Measurements from ENCODE around the gene LGALS3BP. TPM values are rescaled to one million over a fixed set of nuclear protein-coding genes. Genes with fewer than 3 reads are reported as not detected.
A peak's percentile ranks its signal among the peaks of the same experiment; 100 is the strongest.

Gene LGALS3BP
- total RNA-seq, 1 experiment from 2014 or later: 57.9 TPM

GRCh38 chr17:78988152-78988551, 8.4 kb upstream of the LGALS3BP start:
- DNase-seq (ENCODE audit: low spot score) (no peak), ATAC-seq (no peak)
- H3K4me1 Mint-ChIP-seq: peaks cover 15% of the 10 kb centered on the region
- H3K9me3 Mint-ChIP-seq: no peaks in the 10 kb centered on the region
- POLR2A ChIA-PET: no interaction called here
- TF ChIP-seq EMX1 (CRISPR knock-in tag; IDR thresholded peaks at IDR 0.05) (no peak), CREM (CRISPR knock-in tag; IDR thresholded peaks at IDR 0.05) (no peak), ZNF317 (CRISPR knock-in tag; IDR thresholded peaks at IDR 0.05; ENCODE audit: borderline replicate concordance, low read depth) (no peak), FOXP4 (CRISPR knock-in tag; IDR thresholded peaks at IDR 0.05) (no peak), ZNF232 (CRISPR knock-in tag; IDR thresholded peaks at IDR 0.05) (no peak), MYBL2 (CRISPR knock-in tag; IDR thresholded peaks at IDR 0.05) (no peak), PRDM15 (CRISPR knock-in tag; IDR thresholded peaks at IDR 0.05) (no peak), PREB (CRISPR knock-in tag; IDR thresholded peaks at IDR 0.05; ENCODE audit: borderline replicate concordance) (no peak), USF2 (CRISPR knock-in tag; IDR thresholded peaks at IDR 0.05) (no peak), ATF1 (CRISPR knock-in tag; IDR thresholded peaks at IDR 0.05) (no peak), RELA (CRISPR knock-in tag; IDR thresholded peaks at IDR 0.05; ENCODE audit: borderline replicate concordance) (no peak), ATF3 (CRISPR knock-in tag; conservative IDR thresholded peaks at IDR 0.05) (no peak), ZNF121 (CRISPR knock-in tag; IDR thresholded peaks at IDR 0.05) (no peak)
- TF ChIP-seq, protein P1, sequence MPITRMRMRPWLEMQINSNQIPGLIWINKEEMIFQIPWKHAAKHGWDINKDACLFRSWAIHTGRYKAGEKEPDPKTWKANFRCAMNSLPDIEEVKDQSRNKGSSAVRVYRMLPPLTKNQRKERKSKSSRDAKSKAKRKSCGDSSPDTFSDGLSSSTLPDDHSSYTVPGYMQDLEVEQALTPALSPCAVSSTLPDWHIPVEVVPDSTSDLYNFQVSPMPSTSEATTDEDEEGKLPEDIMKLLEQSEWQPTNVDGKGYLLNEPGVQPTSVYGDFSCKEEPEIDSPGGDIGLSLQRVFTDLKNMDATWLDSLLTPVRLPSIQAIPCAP (CRISPR knock-in tag; IDR thresholded peaks at IDR 0.05): no peak
- H3K36me3 Mint-ChIP-seq: peaks cover 7% of the 10 kb centered on the region
- H3K4me3 Mint-ChIP-seq: no peak overlapping the region
- no peak overlapping the region for H3K27ac Mint-ChIP-seq
- CTCF ChIA-PET: interaction anchor here (1.9 kb wide), 1 partner anchor 17 kb away, joined by 8 read pairs; no protein-coding TSS in a partner anchor
- H3K27me3 Mint-ChIP-seq (ENCODE audit: low read depth): no peaks in the 10 kb centered on the region; the same call in 1 of the 2 replicates

- Mint-ChIP-seq H3K4me3 (peak overlapping the region; percentile 28; the same call in 1 of the 2 replicates), H3K36me3 (peaks cover 7% of the 10 kb centered on the region), H3K9me3 (no peaks in the 10 kb centered on the region), H3K27me3 (ENCODE audit: low read depth) (no peaks in the 10 kb centered on the region; the same call in 1 of the 2 replicates), H3K4me1 (peaks cover 15% of the 10 kb centered on the region), H3K27ac (peak overlapping the region; percentile 14; the same call in 1 of the 2 replicates)
- ATAC-seq: peak; percentile 91
- no peak for TF ChIP-seq NFATC4 (CRISPR knock-in tag; IDR thresholded peaks at IDR 0.05)
- no peak for TF ChIP-seq GTF2I (CRISPR knock-in tag; conservative IDR thresholded peaks at IDR 0.05)
- TF ChIP-seq E2F5 (CRISPR knock-in tag; IDR thresholded peaks at IDR 0.05): no peak
- no peak for TF ChIP-seq E2F4 (CRISPR knock-in tag; IDR thresholded peaks at IDR 0.05; ENCODE audit: borderline replicate concordance, low read depth)
- TF ChIP-seq, protein P2, sequence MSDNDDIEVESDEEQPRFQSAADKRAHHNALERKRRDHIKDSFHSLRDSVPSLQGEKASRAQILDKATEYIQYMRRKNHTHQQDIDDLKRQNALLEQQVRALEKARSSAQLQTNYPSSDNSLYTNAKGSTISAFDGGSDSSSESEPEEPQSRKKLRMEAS (CRISPR knock-in tag; IDR thresholded peaks at IDR 0.05): no peak
- TF ChIP-seq, protein P3, sequence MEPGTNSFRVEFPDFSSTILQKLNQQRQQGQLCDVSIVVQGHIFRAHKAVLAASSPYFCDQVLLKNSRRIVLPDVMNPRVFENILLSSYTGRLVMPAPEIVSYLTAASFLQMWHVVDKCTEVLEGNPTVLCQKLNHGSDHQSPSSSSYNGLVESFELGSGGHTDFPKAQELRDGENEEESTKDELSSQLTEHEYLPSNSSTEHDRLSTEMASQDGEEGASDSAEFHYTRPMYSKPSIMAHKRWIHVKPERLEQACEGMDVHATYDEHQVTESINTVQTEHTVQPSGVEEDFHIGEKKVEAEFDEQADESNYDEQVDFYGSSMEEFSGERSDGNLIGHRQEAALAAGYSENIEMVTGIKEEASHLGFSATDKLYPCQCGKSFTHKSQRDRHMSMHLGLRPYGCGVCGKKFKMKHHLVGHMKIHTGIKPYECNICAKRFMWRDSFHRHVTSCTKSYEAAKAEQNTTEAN (CRISPR knock-in tag; IDR thresholded peaks at IDR 0.05): no peak
- peak; percentile 65; the same call in 1 of the 2 replicates for TF ChIP-seq NFE2L1 (CRISPR knock-in tag; IDR thresholded peaks at IDR 0.05)
- POLR2A ChIA-PET: no interaction called here
- CTCF ChIA-PET: interaction anchor here (0.5 to 1.9 kb wide), 10 partner anchors 8 to 250 kb away, joined by 3 to 8 read pairs (median 3); partner anchors contain the start of gene ENGASE
- no peak for DNase-seq (ENCODE audit: low spot score)
Measured at GRCh38 chr17:78986649-78987328, 7.1 kb upstream of the LGALS3BP start.

All from WTC11 (cell line).